HG02973 (cell line): ENCODE data around the gene TTC31.

Experiments
- ATAC-seq: cut with Tn5 transposase; IDR thresholded peaks from one replicate; pipeline ENCODE4 v1.9.1; 2021; ENCODE audit warnings: moderate library complexity; ENCODE audit not compliant: unreplicated experiment

The TTC31 gene

GRCh38 chr2:74524955-74525716 lies 42.3 kb downstream of the TTC31 start:
- ATAC-seq: no peak

GRCh38 chr2:74525717-74526648 lies 43.1 kb downstream of the TTC31 start, which contains the start of gene DQX1:
Gene DQX1 (minus strand): TSS chr2:74526231. CDS start chr2:74525729, 502 bp downstream.
- no peak for ATAC-seq

GRCh38 chr2:74526649-74527230 lies 43.9 kb downstream of the TTC31 start:
- ATAC-seq: no peak

- no peak for ATAC-seq
These were observed 44.9 kb downstream of the TTC31 start for GRCh38 chr2:74527741-74528140.

GRCh38 chr2:74528600-74529356 lies 45.9 kb downstream of the TTC31 start:
- peak; percentile 2 for ATAC-seq

GRCh38 chr2:74529357-74530238 lies 46.7 kb downstream of the TTC31 start, which contains the start of the genes AUP1 and HTRA2:
Gene AUP1 (minus strand): TSS chr2:74529706. CDS start chr2:74529629, 77 bp downstream.
Gene HTRA2 (plus strand): TSS chr2:74529933. CDS start chr2:74530007, 74 bp downstream.
- peak; percentile 79 for ATAC-seq

- peak; percentile 36 for ATAC-seq
These were observed 47.6 kb downstream of the TTC31 start for GRCh38 chr2:74530239-74531187.

- no peak for ATAC-seq
These were observed 48.8 kb downstream of the TTC31 start for GRCh38 chr2:74531666-74532065.

GRCh38 chr2:74532222-74532621 lies 49.3 kb downstream of the TTC31 start:
- no peak for ATAC-seq

- no peak for ATAC-seq
These were observed 50.6 kb downstream of the TTC31 start for GRCh38 chr2:74533464-74533863.

GRCh38 chr2:74534411-74534810 lies 51.5 kb downstream of the TTC31 start:
- no peak for ATAC-seq

GRCh38 chr2:74535440-74535965 lies 52.6 kb downstream of the TTC31 start:
- no peak for ATAC-seq

GRCh38 chr2:74536166-74536950 lies 53.5 kb downstream of the TTC31 start:
- no peak for ATAC-seq

- no peak for ATAC-seq
These were observed 54.3 kb downstream of the TTC31 start for GRCh38 chr2:74537140-74537539.

- ATAC-seq: no peak
These were observed 56.0 kb downstream of the TTC31 start for GRCh38 chr2:74538881-74539339.

GRCh38 chr2:74540291-74540690 lies 57.4 kb downstream of the TTC31 start:
- no peak for ATAC-seq

- no peak for ATAC-seq
These were observed 60.1 kb downstream of the TTC31 start for GRCh38 chr2:74542978-74543377.
